SHP77 (cell line): ENCODE measurements around the gene ZNF77.
A peak's percentile ranks its signal among the peaks of the same experiment; 100 is the strongest.
"Not testable (repeated sequence)": the region's sequence is repeated elsewhere in the genome, so short reads cannot be mapped to it uniquely, and the experiment has no call there.

ENCODE experiments used
- DNase-seq, 2 experiments: peaks; one replicate each; lab custom pipeline; 2025; lab: John Stamatoyannopoulos, UW

ZNF77 gene

GRCh38 chr19:2917275-2918184 lies 27.2 kb downstream of the ZNF77 start:
- no peak for DNase-seq

GRCh38 chr19:2912306-2912705 lies 32.5 kb downstream of the ZNF77 start:
- no peak for DNase-seq

- no peak for DNase-seq
Measured at GRCh38 chr19:2906631-2907195, 38.1 kb downstream of the ZNF77 start.

- DNase-seq: no peak
Measured at GRCh38 chr19:2905918-2906519, 38.8 kb downstream of the ZNF77 start.

- not testable (repeated sequence) for DNase-seq
Measured at GRCh38 chr19:2903326-2903725, 41.4 kb downstream of the ZNF77 start.

GRCh38 chr19:2902590-2903218 lies 42.1 kb downstream of the ZNF77 start:
- DNase-seq: no peak

GRCh38 chr19:2900296-2901252 lies 44.2 kb downstream of the ZNF77 start, which contains the start of gene ZNF57:
Gene ZNF57, plus strand, starts transcription at chr19:2900928. Its CDS starts 118 bp downstream, at chr19:2901046.
- DNase-seq: peak; percentile 99

GRCh38 chr19:2896694-2897093 lies 48.1 kb downstream of the ZNF77 start:
- DNase-seq: no peak

- not testable (repeated sequence) for DNase-seq
Measured at GRCh38 chr19:2890531-2890930, 54.2 kb downstream of the ZNF77 start.

- DNase-seq: no peak
Measured at GRCh38 chr19:2888731-2889224, 56.0 kb downstream of the ZNF77 start.

GRCh38 chr19:2887391-2887914 lies 57.3 kb downstream of the ZNF77 start:
- DNase-seq: peak; percentile 73 to 81

- no peak for DNase-seq
Measured at GRCh38 chr19:2885736-2886135, 59.0 kb downstream of the ZNF77 start.

- DNase-seq: no peak
Measured at GRCh38 chr19:2883686-2884439, 60.9 kb downstream of the ZNF77 start.
